ENCODE results near the gene SLFN11.
"Not testable (repeated sequence)": the region's sequence is repeated elsewhere in the genome, so short reads cannot be mapped to it uniquely, and the experiment has no call there.

Gene SLFN11

GRCh38 chr17:35359398-35359797 lies 14.0 kb downstream of the SLFN11 start:
- no peak for DNase-seq

- DNase-seq, result no peak
These were observed 21.1 kb downstream of the SLFN11 start for GRCh38 chr17:35352284-35352683.

DNA sequence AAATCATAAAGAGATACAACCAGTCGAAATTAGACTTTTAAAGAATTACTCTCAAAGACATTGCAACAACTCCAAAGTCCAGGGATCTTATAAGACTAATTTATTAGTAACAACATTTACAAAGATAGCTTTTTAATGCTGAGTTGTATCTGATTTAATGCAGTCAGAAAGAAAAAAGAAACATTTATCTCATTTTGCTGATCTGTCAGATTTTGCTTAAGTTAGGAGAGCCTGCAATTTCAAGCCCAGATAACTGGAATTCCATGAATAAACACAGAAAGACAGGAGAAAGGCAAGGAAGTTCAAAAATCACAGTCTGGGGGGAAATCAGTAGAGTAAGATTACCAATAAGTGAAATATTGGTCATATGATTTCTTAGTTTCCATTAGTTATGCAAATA lies 22.9 kb downstream of the SLFN11 start:
- no peak for DNase-seq

DNA sequence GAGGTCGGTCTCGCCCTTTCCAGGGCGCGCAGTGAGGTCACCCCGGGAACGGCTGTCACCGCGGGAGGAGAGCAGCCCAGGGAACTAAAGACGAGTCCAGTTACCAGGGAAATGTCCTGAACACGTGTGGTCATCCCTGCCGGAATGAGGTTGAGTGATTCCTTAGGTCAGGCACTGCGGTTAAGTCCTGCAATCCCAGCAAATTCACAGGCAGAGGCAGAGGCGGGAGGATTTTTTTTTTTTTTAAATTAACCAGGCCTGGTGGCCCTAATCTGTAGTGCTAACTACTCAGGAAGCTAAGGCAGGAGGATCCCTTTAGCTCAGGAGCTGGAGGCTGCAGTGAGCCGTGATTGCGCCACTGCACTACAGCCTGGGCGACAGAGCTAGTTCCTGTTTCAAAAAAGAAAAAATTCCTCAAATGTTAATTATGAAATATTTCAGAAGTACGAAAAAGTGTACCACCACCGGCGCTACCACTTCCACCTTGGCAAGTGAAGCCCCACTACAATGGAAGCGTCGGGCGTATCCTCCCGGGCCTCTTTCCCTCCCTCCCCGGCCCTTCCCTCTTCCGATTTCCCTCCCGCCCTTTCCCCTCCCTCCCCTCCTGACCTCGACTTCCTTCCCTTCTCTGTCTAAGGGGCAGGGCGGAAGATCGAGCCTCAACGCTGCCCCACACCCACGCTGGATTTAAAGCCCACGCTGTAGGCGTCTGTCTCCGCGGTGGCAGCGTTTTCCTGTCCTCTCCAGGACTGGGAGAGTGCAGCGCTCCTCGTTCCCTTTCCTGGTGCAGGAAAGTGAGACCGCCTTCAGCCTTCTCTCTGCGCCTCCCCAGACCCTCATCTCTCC lies 27.3 kb downstream of the SLFN11 start:
- DNase-seq, result no peak

DNA sequence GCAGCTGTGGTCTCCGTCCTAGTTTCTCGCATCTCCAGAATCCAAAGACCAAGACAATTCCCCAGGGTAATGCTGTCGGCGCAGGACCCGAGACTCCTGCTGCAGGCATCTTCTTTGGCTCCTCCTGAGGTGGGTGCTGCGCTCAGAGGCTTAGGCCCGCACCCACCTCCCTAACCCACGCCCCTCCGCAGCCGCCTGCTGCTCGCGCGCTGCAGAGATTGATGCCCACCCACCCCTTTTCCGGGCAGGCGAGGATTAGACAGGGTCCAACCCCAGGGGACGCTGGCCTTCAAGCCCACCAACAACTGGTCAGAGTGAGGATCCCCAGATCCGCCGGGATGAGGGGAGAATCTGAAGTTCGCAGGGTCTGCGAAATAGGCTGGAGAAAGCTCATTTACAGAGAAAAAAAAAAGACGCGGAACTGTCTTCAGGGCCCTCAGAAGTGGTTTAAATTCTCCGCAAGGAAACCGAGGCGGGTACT lies 27.9 kb downstream of the SLFN11 start:
- DNase-seq, result no peak

- DNase-seq, result no peak
These were observed 29.2 kb downstream of the SLFN11 start for GRCh38 chr17:35344262-35344661.

GRCh38 chr17:35342276-35342675 lies 31.1 kb downstream of the SLFN11 start:
- no peak for DNase-seq

- DNase-seq, result no peak
These were observed 31.9 kb downstream of the SLFN11 start for GRCh38 chr17:35341411-35341992.

DNA sequence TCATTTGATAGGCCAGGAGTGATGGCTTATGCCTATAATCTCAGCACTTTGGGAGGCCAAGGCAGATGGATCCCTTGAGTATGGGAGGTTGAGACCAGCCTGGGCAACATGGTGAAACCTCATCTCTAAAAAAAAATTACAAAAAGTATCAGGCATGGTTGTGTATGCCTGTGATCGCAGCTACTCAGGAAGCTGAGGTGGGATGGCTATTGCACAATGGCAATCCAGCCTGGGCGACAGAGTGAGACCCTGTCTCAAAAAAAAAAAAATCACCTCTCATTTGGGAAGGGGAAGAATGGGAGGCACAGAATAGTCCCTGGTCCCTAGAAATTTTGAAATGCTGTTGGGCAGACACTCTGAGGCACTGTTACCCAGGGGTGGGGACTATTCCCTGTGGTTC lies 35.2 kb downstream of the SLFN11 start:
- no peak for DNase-seq

- no peak for DNase-seq
These were observed 36.1 kb downstream of the SLFN11 start for GRCh38 chr17:35337364-35337763.

DNA sequence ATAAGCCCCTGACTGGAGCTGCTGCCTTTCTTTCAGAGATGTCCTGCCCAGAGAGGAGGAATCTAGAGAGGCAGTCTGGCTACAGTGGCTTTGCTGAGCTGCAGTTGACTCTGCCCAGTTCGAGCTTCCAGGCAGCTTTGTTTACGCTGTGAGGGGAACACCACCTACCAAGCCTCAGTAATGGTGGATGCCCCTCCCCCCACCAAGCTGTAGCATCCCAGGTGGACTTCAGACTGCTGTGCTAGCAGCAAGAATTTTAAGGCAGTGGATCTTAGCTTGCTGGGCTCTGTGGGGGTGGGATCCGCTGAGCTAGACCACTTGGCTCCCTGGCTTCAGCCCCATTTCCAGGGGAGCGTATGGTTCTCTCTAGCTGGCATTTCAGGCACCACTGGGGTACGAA lies 39.8 kb downstream of the SLFN11 start:
- not testable (repeated sequence) for DNase-seq

DNA sequence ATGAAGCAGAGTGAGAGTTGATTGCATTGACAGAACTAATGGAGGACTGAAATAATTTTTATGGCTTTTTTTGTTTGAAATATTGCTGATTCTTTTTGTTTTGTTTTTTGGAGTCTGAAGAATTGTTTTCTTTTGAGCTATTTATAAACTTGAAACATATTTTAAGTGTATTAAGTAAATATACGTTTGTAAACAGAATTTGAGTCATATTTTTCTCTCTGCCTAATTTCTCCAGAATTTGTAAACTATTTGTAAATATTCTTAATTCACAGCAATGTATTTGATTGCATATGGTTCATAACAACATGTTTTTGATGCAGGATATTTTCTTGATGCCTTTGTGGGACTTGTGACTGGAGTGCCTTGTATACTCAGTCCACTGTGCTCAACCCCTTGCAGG lies 50.7 kb downstream of the SLFN11 start:
- DNase-seq, result no peak

DNA sequence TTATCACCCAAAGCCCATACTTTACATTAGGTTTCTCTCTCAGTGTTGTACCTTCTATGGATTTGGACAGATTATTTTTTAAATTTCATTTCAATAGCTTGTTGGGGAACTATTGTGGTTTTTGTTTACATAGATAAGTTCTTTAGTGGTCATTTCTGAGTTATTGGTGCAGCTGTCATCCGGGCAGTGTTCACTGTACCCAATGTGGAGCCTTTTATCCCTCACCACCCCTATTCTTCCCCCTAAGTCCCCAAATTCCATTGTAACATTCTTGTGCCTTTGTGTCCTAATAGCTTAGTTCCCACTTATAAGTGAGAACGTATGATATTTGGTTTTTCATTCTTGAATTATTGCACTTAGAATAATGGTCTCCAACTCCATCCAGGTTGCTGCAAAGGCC lies 57.5 kb downstream of the SLFN11 start:
- DNase-seq, result no peak

DNA sequence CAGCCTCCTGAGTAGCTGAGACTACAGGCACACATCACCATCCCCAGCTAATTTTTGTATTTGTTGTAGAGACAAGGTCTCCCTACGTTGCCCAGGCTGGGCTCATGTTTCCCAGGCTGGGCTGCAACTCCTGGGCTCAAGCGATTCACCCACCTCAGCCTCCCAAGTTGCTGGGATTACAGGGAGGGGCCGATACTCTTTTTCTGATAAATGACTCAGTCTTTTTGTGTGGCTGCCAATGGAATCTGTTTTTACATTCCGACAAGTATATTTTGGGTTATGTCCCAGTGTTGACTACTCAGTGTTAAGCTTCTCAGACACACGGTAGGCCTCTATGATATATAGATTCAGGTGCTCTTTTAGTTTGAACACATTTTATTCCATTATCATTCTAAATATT lies 58.1 kb downstream of the SLFN11 start:
- DNase-seq, result no peak

DNA sequence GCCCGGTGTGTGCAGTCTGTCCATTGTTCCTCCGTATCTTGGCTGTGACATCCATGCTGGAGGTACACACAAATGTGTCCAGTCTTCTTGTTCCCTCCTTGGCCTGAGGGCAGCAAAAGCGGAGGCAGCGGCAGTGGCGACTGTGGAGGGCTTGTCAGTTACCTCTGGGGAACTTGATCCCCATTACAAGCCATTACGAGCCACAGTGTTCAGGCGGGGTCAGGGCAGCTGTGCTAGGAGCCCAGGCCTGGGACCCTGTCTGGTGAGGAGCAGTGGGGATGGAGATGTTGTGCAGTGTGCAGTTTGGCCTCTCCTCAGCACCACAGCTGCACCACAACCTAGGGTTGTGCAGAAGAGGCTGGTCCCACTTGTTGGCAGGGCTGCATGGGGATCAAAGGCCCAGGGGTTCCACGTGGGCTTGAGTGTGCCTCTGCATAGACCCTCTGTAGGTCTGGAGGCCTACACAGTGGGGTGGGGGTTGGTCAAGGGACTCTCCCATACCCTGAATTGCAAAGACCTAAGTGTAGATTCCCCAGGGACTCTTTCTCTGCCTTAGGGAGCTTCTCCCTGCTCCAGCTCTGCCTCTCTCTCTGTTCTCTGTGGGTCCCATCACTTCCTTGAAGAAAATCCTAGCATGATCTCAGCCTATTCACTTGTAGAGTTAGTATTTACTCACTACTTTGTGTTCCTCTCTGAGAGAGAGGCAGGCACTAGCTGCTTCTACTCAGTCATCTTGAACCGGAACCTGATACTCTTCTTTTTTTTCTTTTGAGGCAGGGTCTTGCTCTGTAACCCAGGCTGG lies 58.8 kb downstream of the SLFN11 start:
- DNase-seq, result no peak

GRCh38 chr17:35313875-35314409 lies 59.5 kb downstream of the SLFN11 start:
- DNase-seq, result no peak

GRCh38 chr17:35312790-35313711 lies 60.4 kb downstream of the SLFN11 start:
- DNase-seq, result peak; percentile 21 to 74 (median 48)

DNA sequence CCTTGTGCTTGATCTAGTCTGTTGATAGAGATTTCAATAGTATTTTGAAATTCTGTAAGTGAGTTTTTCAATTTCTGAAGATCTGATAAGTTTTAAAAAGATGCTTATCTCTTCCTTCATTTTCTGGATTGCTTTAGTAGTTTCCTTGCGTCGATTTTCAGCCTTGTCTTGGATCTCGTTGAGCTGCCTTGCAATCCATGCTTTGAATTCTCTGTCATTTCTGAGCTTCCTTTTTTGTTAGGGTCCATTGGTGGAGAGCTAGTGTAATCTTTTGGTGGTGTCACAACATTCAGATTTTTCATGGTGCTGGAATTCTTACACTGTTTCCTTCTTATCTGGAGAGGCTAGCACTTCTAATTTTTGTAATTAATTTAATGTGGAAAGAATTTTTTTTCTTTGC lies 61.1 kb downstream of the SLFN11 start:
- no peak for DNase-seq

- not testable (repeated sequence) for DNase-seq
These were observed 64.1 kb downstream of the SLFN11 start for GRCh38 chr17:35309345-35309744.

All from activated CD4-positive, CD25-positive, alpha-beta regulatory T cell (primary cell).